Activated naive CD8-positive, alpha-beta T cell treated with anti-CD3 and anti-CD28 coated beads for 36 hours (primary cell): ENCODE measurements around the gene B9D1. TPM values are rescaled to one million over a fixed set of nuclear protein-coding genes. Genes with fewer than 3 reads are reported as not detected.

Source experiments
- DNase-seq: peaks from one replicate; pipeline ENCODE4 v3.0.0; 2021
- H3K27ac Mint-ChIP-seq: one replicate; pipeline ENCODE4 v1.8.0; 2022; ENCODE audit warnings: mild to moderate bottlenecking, moderate library complexity, mixed read lengths
- H3K27me3 Mint-ChIP-seq: one replicate; pipeline ENCODE4 v1.8.0; 2022; ENCODE audit warnings: mild to moderate bottlenecking, mixed read lengths
- H3K36me3 Mint-ChIP-seq: one replicate; pipeline ENCODE4 v1.8.0; 2021; ENCODE audit warnings: mild to moderate bottlenecking, mixed read lengths
- H3K4me1 Mint-ChIP-seq: one replicate; pipeline ENCODE4 v1.8.0; 2021; ENCODE audit warnings: mixed read lengths
- H3K4me3 Mint-ChIP-seq: one replicate; pipeline ENCODE4 v1.8.0; 2022; ENCODE audit warnings: mild to moderate bottlenecking, moderate library complexity, mixed read lengths
- H3K9me3 Mint-ChIP-seq: one replicate; pipeline ENCODE4 v1.8.0; 2022; ENCODE audit warnings: mixed read lengths
- total RNA-seq, 2 experiments: library from RNA; stranded (reverse); gene quantifications; one replicate each; pipeline ENCODE4 v1.2.3, GENCODE V29; 2021

The B9D1 gene
- total RNA-seq, 2 experiments from 2014 or later, result 4.7 to 7.3 TPM

GRCh38 chr17:19318611-19319010, 43.9 kb downstream of the B9D1 start:
- peaks cover 35% of the 10 kb centered on the region for H3K27me3 Mint-ChIP-seq
- H3K4me3 Mint-ChIP-seq, result no peak overlapping the region

GRCh38 chr17:19317359-19318095, 45.0 kb downstream of the B9D1 start:
- no peak for DNase-seq
- Mint-ChIP-seq H3K4me3 (no peak overlapping the region), H3K9me3 (no peaks in the 10 kb centered on the region), H3K4me1 (no peaks in the 10 kb centered on the region), H3K27me3 (peaks cover 38% of the 10 kb centered on the region), H3K27ac (no peak overlapping the region), H3K36me3 (no peaks in the 10 kb centered on the region)

More at GRCh38 chr17:19318611-19319010, 43.9 kb downstream of the B9D1 start:
- Mint-ChIP-seq H3K9me3 (no peaks in the 10 kb centered on the region), H3K4me1 (no peaks in the 10 kb centered on the region), H3K27ac (no peak overlapping the region), H3K36me3 (no peaks in the 10 kb centered on the region)
- no peak for DNase-seq

GRCh38 chr17:19316761-19317358, 45.7 kb downstream of the B9D1 start:
- peaks cover 42% of the 10 kb centered on the region for H3K27me3 Mint-ChIP-seq

GRCh38 chr17:19315104-19315503, 47.4 kb downstream of the B9D1 start:
- no peaks in the 10 kb centered on the region for H3K36me3 Mint-ChIP-seq
- no peak overlapping the region for H3K4me3 Mint-ChIP-seq
- H3K27me3 Mint-ChIP-seq, result peaks cover 53% of the 10 kb centered on the region
- no peak overlapping the region for H3K27ac Mint-ChIP-seq
- H3K4me1 Mint-ChIP-seq, result no peaks in the 10 kb centered on the region
- no peak for DNase-seq
- H3K9me3 Mint-ChIP-seq, result no peaks in the 10 kb centered on the region

More at GRCh38 chr17:19316761-19317358, 45.7 kb downstream of the B9D1 start:
- Mint-ChIP-seq H3K9me3 (no peaks in the 10 kb centered on the region), H3K27ac (no peak overlapping the region), H3K4me1 (no peaks in the 10 kb centered on the region), H3K36me3 (no peaks in the 10 kb centered on the region), H3K4me3 (no peak overlapping the region)
- DNase-seq, result no peak

DNA sequence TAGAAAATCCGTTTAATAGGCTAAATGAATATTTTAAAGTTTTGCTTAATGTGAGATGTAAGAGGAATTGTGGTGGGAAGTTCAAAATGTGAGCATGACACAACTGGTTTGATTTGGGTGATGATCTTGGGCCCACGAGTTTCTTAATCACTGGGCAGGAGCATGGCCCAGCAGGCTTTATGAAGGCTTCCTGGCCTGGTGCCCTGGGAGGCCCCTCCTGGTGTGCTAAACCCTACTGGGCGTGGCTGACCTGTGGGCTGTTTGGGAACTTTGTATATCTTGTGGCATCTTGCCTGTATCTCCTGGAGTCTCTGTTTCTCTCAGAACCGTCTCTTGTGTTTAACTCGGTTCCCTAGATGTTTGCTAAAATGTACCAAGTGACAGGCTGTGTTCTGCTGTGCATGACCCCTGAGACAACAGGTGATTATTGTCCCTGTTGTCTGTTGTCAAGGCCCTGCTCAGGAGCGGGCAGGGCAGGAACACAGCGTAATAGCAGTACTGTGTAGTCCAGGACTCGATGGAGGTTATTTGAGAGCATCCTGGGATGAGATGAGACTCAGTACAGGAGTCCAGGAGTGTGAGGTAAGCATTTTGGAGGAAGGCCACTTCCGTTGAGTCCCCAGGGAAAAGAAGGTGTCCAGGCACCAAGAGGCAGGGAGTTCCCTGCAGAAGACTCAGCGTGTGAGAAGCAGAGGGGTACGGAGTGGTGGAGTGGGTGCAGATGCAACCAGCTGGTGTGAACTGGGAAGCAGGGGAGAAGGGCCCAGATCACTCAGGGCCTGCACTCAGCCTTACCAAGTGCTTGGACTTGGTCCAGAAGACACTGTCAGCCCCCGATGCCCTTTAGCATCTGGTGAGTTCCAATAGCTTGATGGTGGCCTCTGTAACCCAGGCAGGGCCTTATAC, 48.5 kb downstream of the B9D1 start:
- Mint-ChIP-seq H3K4me3 (no peak overlapping the region), H3K27ac (no peak overlapping the region), H3K4me1 (no peaks in the 10 kb centered on the region), H3K9me3 (no peaks in the 10 kb centered on the region), H3K36me3 (no peaks in the 10 kb centered on the region), H3K27me3 (peaks cover 60% of the 10 kb centered on the region)
- no peak for DNase-seq

GRCh38 chr17:19313066-19313745, 49.3 kb downstream of the B9D1 start:
- H3K9me3 Mint-ChIP-seq, result no peaks in the 10 kb centered on the region
- no peaks in the 10 kb centered on the region for H3K4me1 Mint-ChIP-seq
- no peak for DNase-seq
- H3K36me3 Mint-ChIP-seq, result no peaks in the 10 kb centered on the region
- no peak overlapping the region for H3K27ac Mint-ChIP-seq
- no peak overlapping the region for H3K4me3 Mint-ChIP-seq
- H3K27me3 Mint-ChIP-seq, result peaks cover 64% of the 10 kb centered on the region

GRCh38 chr17:19312406-19312805, 50.1 kb downstream of the B9D1 start:
- peaks cover 2% of the 10 kb centered on the region for H3K4me1 Mint-ChIP-seq
- H3K4me3 Mint-ChIP-seq, result no peak overlapping the region
- no peak for DNase-seq
- peaks cover 65% of the 10 kb centered on the region for H3K27me3 Mint-ChIP-seq
- no peaks in the 10 kb centered on the region for H3K9me3 Mint-ChIP-seq
- no peaks in the 10 kb centered on the region for H3K36me3 Mint-ChIP-seq
- H3K27ac Mint-ChIP-seq, result no peak overlapping the region

- Mint-ChIP-seq H3K27ac (no peak overlapping the region), H3K4me3 (no peak overlapping the region), H3K36me3 (no peaks in the 10 kb centered on the region), H3K4me1 (peaks cover 7% of the 10 kb centered on the region), H3K9me3 (no peaks in the 10 kb centered on the region), H3K27me3 (peaks cover 71% of the 10 kb centered on the region)
- no peak for DNase-seq
Observed at GRCh38 chr17:19311421-19312215, 50.9 kb downstream of the B9D1 start.

DNA sequence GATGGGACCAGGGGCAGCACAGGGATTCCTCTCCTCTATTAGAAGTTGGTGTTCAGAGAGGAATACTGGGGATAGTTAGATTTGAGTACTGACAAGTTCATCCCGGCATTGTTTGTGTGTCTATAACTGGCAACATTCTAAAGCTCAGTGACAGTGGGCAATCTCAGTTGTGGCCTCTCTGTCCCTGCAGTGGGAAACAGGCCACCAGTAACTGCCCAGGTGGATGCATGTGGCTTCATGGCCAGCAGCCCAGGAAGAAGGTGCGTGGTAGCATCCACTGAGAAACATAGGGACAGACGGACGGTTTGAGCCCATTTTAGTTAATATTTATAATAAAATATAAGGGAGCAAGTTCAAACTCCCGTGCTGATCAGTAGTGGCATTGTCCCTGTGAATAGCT, 51.5 kb downstream of the B9D1 start:
- Mint-ChIP-seq H3K27ac (no peak overlapping the region), H3K27me3 (peaks cover 77% of the 10 kb centered on the region), H3K9me3 (no peaks in the 10 kb centered on the region), H3K4me1 (peaks cover 13% of the 10 kb centered on the region), H3K36me3 (peaks cover 2% of the 10 kb centered on the region), H3K4me3 (no peak overlapping the region)
- no peak for DNase-seq

DNA sequence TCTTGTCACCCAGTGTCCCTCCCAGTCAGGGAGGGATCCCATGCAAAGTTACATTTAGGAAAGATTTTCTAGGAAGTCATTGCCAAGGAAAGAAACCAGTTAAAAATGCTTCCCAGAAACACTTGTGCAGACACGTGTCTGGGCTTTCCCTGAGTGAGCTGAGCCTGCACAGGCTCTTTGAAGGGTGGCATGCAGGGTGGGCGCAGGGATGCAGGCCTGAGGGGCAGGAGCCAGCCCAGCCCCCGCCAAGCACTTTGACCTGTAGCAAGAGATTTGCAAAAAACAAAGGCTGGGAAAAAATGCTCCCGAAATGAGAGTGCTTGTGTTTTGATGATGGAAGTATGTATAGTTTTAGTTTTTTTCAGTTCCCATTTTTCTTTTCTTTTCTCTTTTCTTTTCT, 52.4 kb downstream of the B9D1 start:
- DNase-seq, result no peak
- peaks cover 2% of the 10 kb centered on the region for H3K36me3 Mint-ChIP-seq

GRCh38 chr17:19309701-19310100, 52.8 kb downstream of the B9D1 start:
- H3K36me3 Mint-ChIP-seq, result peaks cover 2% of the 10 kb centered on the region
- DNase-seq, result no peak
- peaks cover 86% of the 10 kb centered on the region for H3K27me3 Mint-ChIP-seq
- H3K4me1 Mint-ChIP-seq, result peaks cover 22% of the 10 kb centered on the region
- no peak overlapping the region for H3K4me3 Mint-ChIP-seq
- no peaks in the 10 kb centered on the region for H3K9me3 Mint-ChIP-seq
- no peak overlapping the region for H3K27ac Mint-ChIP-seq

More for the DNA sequence above, 52.4 kb downstream of the B9D1 start:
- Mint-ChIP-seq H3K4me3 (no peak overlapping the region), H3K27me3 (peaks cover 84% of the 10 kb centered on the region), H3K4me1 (peaks cover 21% of the 10 kb centered on the region), H3K9me3 (no peaks in the 10 kb centered on the region), H3K27ac (no peak overlapping the region)

DNA sequence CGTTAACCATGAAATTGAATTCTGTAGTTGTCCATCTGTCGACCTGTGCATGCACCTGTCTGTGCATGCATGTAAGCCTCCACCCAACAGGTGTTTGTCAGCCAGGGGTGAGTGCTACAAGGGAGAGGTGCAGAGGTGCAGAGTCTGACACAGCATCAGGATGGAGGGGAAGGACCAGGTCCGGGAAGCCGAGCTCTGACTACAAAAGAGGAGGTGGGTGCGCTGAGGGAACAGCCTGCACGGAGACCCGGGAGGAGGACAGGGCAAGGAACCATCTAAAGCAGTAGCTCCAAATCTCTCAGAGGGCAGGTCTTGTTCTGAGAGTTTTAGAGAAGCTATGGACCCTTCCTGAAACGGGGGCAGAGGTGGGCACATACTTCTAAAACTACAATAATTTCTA, 54.1 kb downstream of the B9D1 start:
- DNase-seq, result no peak
- H3K36me3 Mint-ChIP-seq, result peaks cover 2% of the 10 kb centered on the region
- H3K27me3 Mint-ChIP-seq, result peaks cover 89% of the 10 kb centered on the region
- H3K9me3 Mint-ChIP-seq, result no peaks in the 10 kb centered on the region
- H3K27ac Mint-ChIP-seq, result no peak overlapping the region
- peaks cover 24% of the 10 kb centered on the region for H3K4me1 Mint-ChIP-seq
- H3K4me3 Mint-ChIP-seq, result no peak overlapping the region

DNA sequence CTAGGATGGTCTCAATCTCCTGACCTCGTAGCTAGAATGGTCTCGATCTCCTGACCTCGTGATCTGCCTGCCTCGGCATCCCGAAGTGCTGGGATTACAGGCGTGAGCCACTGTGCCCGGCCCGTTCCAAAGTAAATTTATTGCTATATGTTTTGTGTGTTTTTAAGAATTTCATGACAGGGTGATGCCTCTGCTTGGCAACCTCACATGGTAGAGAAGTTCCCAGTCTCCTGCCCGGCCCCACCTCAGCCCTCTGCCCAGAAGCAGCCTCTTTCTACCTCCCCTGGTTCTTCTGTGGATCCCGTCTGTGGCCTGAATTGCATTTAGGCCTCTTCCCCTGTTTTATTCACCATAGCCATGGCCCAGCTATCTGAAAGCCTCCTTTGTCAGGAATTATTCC, 55.0 kb downstream of the B9D1 start:
- H3K27ac Mint-ChIP-seq, result no peak overlapping the region
- peaks cover 85% of the 10 kb centered on the region for H3K27me3 Mint-ChIP-seq
- peaks cover 2% of the 10 kb centered on the region for H3K36me3 Mint-ChIP-seq
- no peaks in the 10 kb centered on the region for H3K9me3 Mint-ChIP-seq
- no peak for DNase-seq
- no peak overlapping the region for H3K4me3 Mint-ChIP-seq
- H3K4me1 Mint-ChIP-seq, result peaks cover 24% of the 10 kb centered on the region
